Measurements from ENCODE around the gene OR3A1.

DNA sequence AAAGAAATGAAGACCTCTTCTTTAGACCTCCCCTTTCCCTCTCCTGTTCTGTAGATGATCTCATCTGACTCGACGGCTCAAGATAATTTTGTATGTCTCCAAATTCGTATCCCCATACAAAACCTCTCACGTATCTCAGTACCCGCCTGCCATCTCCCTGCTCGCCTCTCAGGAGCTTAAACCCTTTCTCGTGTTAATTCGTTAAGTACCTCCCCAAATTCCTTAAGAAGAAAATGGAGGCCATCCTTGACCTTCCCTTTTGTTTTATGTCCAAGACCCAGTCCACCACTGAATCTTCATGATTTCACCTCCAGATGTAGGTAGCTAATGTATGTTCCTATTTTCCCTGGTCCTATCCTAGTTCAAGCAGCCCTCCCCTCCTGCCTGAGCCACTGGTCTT lies 41.6 kb downstream of the OR3A1 start:
- TF ChIP-seq YY1 (IDR thresholded peaks at IDR 0.05; ENCODE audit: extremely low read depth, insufficient replicate concordance, low read depth, low read length) (no peak), ZNF274 (IDR thresholded peaks at IDR 0.05; ENCODE audit: low read depth, low read length) (no peak), REST (IDR thresholded peaks at IDR 0.05; ENCODE audit: low read depth) (no peak), SIN3A (IDR thresholded peaks at IDR 0.05; ENCODE audit: low read depth) (no peak), RAD21 (IDR thresholded peaks at IDR 0.05; ENCODE audit: low read depth) (no peak), CEBPB (IDR thresholded peaks at IDR 0.05; ENCODE audit: low read depth) (no peak), POLR2A (IDR thresholded peaks at IDR 0.05; ENCODE audit: borderline replicate concordance, extremely low read depth, insufficient read depth, insufficient read length) (no peak), EZH2 (IDR thresholded peaks at IDR 0.05) (no peak)
- TF ChIP-seq, protein P1, sequence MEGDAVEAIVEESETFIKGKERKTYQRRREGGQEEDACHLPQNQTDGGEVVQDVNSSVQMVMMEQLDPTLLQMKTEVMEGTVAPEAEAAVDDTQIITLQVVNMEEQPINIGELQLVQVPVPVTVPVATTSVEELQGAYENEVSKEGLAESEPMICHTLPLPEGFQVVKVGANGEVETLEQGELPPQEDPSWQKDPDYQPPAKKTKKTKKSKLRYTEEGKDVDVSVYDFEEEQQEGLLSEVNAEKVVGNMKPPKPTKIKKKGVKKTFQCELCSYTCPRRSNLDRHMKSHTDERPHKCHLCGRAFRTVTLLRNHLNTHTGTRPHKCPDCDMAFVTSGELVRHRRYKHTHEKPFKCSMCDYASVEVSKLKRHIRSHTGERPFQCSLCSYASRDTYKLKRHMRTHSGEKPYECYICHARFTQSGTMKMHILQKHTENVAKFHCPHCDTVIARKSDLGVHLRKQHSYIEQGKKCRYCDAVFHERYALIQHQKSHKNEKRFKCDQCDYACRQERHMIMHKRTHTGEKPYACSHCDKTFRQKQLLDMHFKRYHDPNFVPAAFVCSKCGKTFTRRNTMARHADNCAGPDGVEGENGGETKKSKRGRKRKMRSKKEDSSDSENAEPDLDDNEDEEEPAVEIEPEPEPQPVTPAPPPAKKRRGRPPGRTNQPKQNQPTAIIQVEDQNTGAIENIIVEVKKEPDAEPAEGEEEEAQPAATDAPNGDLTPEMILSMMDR (IDR thresholded peaks at IDR 0.05 in 2 of 3, conservative IDR thresholded peaks at IDR 0.05 in 1 of 3; ENCODE audit: borderline replicate concordance in 1 of 3, insufficient read depth in 1 of 3, low read depth in 2 of 3, low read length in 2 of 3), result no peak
- TF ChIP-seq, protein P2, sequence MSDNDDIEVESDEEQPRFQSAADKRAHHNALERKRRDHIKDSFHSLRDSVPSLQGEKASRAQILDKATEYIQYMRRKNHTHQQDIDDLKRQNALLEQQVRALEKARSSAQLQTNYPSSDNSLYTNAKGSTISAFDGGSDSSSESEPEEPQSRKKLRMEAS (IDR thresholded peaks at IDR 0.05), result no peak
- TF ChIP-seq, protein P3, sequence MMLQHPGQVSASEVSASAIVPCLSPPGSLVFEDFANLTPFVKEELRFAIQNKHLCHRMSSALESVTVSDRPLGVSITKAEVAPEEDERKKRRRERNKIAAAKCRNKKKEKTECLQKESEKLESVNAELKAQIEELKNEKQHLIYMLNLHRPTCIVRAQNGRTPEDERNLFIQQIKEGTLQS (IDR thresholded peaks at IDR 0.05), result no peak

Data from HCT116 (cell line).